ENCODE measurements around the gene KNTC1. TPM values are rescaled to one million over a fixed set of nuclear protein-coding genes. Genes with fewer than 3 reads are reported as not detected.

KNTC1 gene
- polyA plus RNA-seq, 1 donor (not counting 4 experiments of a cell fraction or from before 2014, with no cell fraction given): 18.6 TPM

DNA sequence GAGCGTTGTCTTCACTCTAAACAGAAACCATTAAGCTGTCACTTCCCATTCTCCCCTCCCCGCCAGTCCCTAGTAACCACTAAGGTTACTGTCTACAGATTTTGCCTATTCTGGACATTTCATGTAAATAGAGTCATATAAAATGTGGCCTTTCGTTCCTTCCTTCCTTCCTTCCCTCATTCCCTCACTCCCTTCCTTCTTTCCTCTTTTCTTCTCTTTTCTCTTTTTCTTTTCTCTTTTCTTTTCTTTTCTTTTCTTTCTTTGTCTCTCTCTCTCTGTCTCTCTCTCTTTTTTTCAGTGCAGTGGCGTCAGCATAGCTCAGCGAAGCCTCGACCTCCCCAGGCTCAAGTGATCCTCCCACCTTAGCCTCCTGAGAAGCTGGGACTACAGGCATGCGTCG lies 138.3 kb downstream of the KNTC1 start:
- Histone ChIP-seq H3K9me3 (ENCODE audit: control insufficient read depth, low read depth, low read length) (no peaks in the 10 kb centered on the region), H3K4me2 (ENCODE audit: control insufficient read depth, extremely low read depth, insufficient read depth, low read depth, low read length) (no peak overlapping the region), H2AFZ (ENCODE audit: control insufficient read depth, low read length) (no peak overlapping the region), H3K4me1 (ENCODE audit: control insufficient read depth, extremely low read depth, insufficient read depth, low read length) (no peaks in the 10 kb centered on the region), H3K27ac (ENCODE audit: control insufficient read depth, insufficient read depth, low read length) (no peak overlapping the region), H4K20me1 (ENCODE audit: control insufficient read depth, extremely low read depth, insufficient read depth, low read length) (no peaks in the 10 kb centered on the region), H3K79me2 (ENCODE audit: control insufficient read depth, insufficient read depth, low read length) (no peaks in the 10 kb centered on the region), H3K4me3 (ENCODE audit: control insufficient read depth in 2 of 3, extremely low read depth in 1 of 3, insufficient read depth in 2 of 3, low read depth in 1 of 3, low read length in 3 of 3) (no peak overlapping the region), H3K27me3 (ENCODE audit: control insufficient read depth, extremely low read depth, insufficient read depth, low read length) (no peaks in the 10 kb centered on the region), H3K36me3 (ENCODE audit: control insufficient read depth in 2 of 2, extremely low read depth in 1 of 2, insufficient read depth in 2 of 2, low read length in 2 of 2) (no peaks in the 10 kb centered on the region), H3K9me1 (ENCODE audit: control insufficient read depth, extremely low read depth, insufficient read depth, low read length) (no peaks in the 10 kb centered on the region), H3K9ac (ENCODE audit: control insufficient read depth, extremely low read depth, insufficient read depth, low read length) (no peak overlapping the region)
- dilution Hi-C loops (cut with MboI; ENCODE audit: extremely low pct_ligation_motif_present, low sequenced_read_pairs): no loop called here
- no peak for FAIRE-seq
- no peak for DNase-seq (ENCODE audit: low read depth, low spot score)
- TF ChIP-seq, protein P1, sequence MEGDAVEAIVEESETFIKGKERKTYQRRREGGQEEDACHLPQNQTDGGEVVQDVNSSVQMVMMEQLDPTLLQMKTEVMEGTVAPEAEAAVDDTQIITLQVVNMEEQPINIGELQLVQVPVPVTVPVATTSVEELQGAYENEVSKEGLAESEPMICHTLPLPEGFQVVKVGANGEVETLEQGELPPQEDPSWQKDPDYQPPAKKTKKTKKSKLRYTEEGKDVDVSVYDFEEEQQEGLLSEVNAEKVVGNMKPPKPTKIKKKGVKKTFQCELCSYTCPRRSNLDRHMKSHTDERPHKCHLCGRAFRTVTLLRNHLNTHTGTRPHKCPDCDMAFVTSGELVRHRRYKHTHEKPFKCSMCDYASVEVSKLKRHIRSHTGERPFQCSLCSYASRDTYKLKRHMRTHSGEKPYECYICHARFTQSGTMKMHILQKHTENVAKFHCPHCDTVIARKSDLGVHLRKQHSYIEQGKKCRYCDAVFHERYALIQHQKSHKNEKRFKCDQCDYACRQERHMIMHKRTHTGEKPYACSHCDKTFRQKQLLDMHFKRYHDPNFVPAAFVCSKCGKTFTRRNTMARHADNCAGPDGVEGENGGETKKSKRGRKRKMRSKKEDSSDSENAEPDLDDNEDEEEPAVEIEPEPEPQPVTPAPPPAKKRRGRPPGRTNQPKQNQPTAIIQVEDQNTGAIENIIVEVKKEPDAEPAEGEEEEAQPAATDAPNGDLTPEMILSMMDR (optimal IDR thresholded peaks at IDR 0.05 in 1 of 3, IDR thresholded peaks at IDR 0.05 in 1 of 3, conservative IDR thresholded peaks at IDR 0.05 in 1 of 3; ENCODE audit: extremely low read depth in 1 of 3, insufficient read depth in 2 of 3, low read length in 3 of 3): no peak
- TF ChIP-seq EZH2 (IDR thresholded peaks at IDR 0.05; ENCODE audit: low read length): no peak

DNA sequence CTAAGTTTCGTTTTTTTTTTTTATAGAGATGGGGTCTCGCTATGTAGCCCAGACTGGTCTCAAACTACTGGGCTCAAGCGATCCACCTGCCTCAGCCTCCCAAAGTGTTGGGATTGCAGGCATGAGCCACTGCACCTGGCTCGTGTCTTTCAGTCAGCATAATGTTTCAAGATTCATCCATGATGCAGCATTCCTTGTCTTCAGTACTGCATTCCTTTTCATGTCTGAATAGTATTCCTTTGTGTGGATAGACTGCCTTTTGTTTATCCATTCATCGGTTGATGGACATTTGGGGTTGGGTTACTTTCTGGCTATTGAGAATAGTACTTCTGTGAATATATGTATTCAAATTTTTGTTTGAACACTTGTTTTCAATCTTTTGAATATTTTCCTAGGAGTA lies 138.7 kb downstream of the KNTC1 start:
- Histone ChIP-seq H3K36me3 (ENCODE audit: control insufficient read depth in 2 of 2, extremely low read depth in 1 of 2, insufficient read depth in 2 of 2, low read length in 2 of 2) (no peaks in the 10 kb centered on the region), H3K79me2 (ENCODE audit: control insufficient read depth, insufficient read depth, low read length) (no peaks in the 10 kb centered on the region), H3K27me3 (ENCODE audit: control insufficient read depth, extremely low read depth, insufficient read depth, low read length) (no peaks in the 10 kb centered on the region), H3K27ac (ENCODE audit: control insufficient read depth, insufficient read depth, low read length) (no peak overlapping the region), H4K20me1 (ENCODE audit: control insufficient read depth, extremely low read depth, insufficient read depth, low read length) (no peaks in the 10 kb centered on the region), H3K9me3 (ENCODE audit: control insufficient read depth, low read depth, low read length) (no peaks in the 10 kb centered on the region), H3K4me1 (ENCODE audit: control insufficient read depth, extremely low read depth, insufficient read depth, low read length) (no peaks in the 10 kb centered on the region), H3K9ac (ENCODE audit: control insufficient read depth, extremely low read depth, insufficient read depth, low read length) (no peak overlapping the region), H3K4me2 (ENCODE audit: control insufficient read depth, extremely low read depth, insufficient read depth, low read depth, low read length) (no peak overlapping the region), H3K9me1 (ENCODE audit: control insufficient read depth, extremely low read depth, insufficient read depth, low read length) (no peaks in the 10 kb centered on the region), H2AFZ (ENCODE audit: control insufficient read depth, low read length) (no peak overlapping the region), H3K4me3 (ENCODE audit: control insufficient read depth in 2 of 3, extremely low read depth in 1 of 3, insufficient read depth in 2 of 3, low read depth in 1 of 3, low read length in 3 of 3) (no peak overlapping the region)
- dilution Hi-C loops (cut with MboI; ENCODE audit: extremely low pct_ligation_motif_present, low sequenced_read_pairs): no loop called here
- FAIRE-seq (no peak), DNase-seq (ENCODE audit: low read depth, low spot score) (no peak)
- TF ChIP-seq EZH2 (IDR thresholded peaks at IDR 0.05; ENCODE audit: low read length): no peak
- TF ChIP-seq, protein P1 (optimal IDR thresholded peaks at IDR 0.05 in 1 of 3, IDR thresholded peaks at IDR 0.05 in 1 of 3, conservative IDR thresholded peaks at IDR 0.05 in 1 of 3; ENCODE audit: extremely low read depth in 1 of 3, insufficient read depth in 2 of 3, low read length in 3 of 3): no peak

Data from keratinocyte (primary cell).